GM19351 (cell line): ENCODE data around the gene SORCS2.

Experiments used
- ATAC-seq: cut with Tn5 transposase; IDR thresholded peaks from one replicate; pipeline ENCODE4 v1.9.1; 2021; ENCODE audit warnings: mild to moderate bottlenecking, moderate library complexity; ENCODE audit not compliant: unreplicated experiment

SORCS2 gene

GRCh38 chr4:7217474-7218321 lies 25.4 kb downstream of the SORCS2 start:
- no peak for ATAC-seq

- ATAC-seq = no peak
These were observed 26.3 kb downstream of the SORCS2 start for GRCh38 chr4:7218686-7219085.

GRCh38 chr4:7222521-7222920 lies 30.2 kb downstream of the SORCS2 start:
- ATAC-seq = no peak

GRCh38 chr4:7223541-7223940 lies 31.2 kb downstream of the SORCS2 start:
- no peak for ATAC-seq

GRCh38 chr4:7224001-7224400 lies 31.7 kb downstream of the SORCS2 start:
- no peak for ATAC-seq

- no peak for ATAC-seq
These were observed 32.7 kb downstream of the SORCS2 start for GRCh38 chr4:7224878-7225533.

- ATAC-seq = no peak
These were observed 34.1 kb downstream of the SORCS2 start for GRCh38 chr4:7226439-7226838.

- ATAC-seq = no peak
These were observed 34.7 kb downstream of the SORCS2 start for GRCh38 chr4:7227008-7227407.

GRCh38 chr4:7228734-7229133 lies 36.4 kb downstream of the SORCS2 start:
- no peak for ATAC-seq

GRCh38 chr4:7232061-7232650 lies 39.8 kb downstream of the SORCS2 start:
- no peak for ATAC-seq

GRCh38 chr4:7233006-7233580 lies 40.8 kb downstream of the SORCS2 start:
- no peak for ATAC-seq

GRCh38 chr4:7233601-7234000 lies 41.3 kb downstream of the SORCS2 start:
- ATAC-seq = no peak

GRCh38 chr4:7234355-7235029 lies 42.2 kb downstream of the SORCS2 start:
- ATAC-seq = no peak

GRCh38 chr4:7235030-7235380 lies 42.7 kb downstream of the SORCS2 start:
- no peak for ATAC-seq

GRCh38 chr4:7236847-7237246 lies 44.5 kb downstream of the SORCS2 start:
- ATAC-seq = no peak

- no peak for ATAC-seq
These were observed 45.5 kb downstream of the SORCS2 start for GRCh38 chr4:7237873-7238272.

- ATAC-seq = no peak
These were observed 46.1 kb downstream of the SORCS2 start for GRCh38 chr4:7238300-7238960.

GRCh38 chr4:7239101-7239820 lies 46.9 kb downstream of the SORCS2 start:
- no peak for ATAC-seq

- ATAC-seq = no peak
These were observed 47.5 kb downstream of the SORCS2 start for GRCh38 chr4:7239844-7240243.

GRCh38 chr4:7240306-7240705 lies 48.0 kb downstream of the SORCS2 start:
- no peak for ATAC-seq
